Measurements from ENCODE around the gene SIRT7. TPM values are rescaled to one million over a fixed set of nuclear protein-coding genes. Genes with fewer than 3 reads are reported as not detected.

The SIRT7 gene
- total RNA-seq, 1 experiment from 2014 or later, result 19.6 TPM

DNA sequence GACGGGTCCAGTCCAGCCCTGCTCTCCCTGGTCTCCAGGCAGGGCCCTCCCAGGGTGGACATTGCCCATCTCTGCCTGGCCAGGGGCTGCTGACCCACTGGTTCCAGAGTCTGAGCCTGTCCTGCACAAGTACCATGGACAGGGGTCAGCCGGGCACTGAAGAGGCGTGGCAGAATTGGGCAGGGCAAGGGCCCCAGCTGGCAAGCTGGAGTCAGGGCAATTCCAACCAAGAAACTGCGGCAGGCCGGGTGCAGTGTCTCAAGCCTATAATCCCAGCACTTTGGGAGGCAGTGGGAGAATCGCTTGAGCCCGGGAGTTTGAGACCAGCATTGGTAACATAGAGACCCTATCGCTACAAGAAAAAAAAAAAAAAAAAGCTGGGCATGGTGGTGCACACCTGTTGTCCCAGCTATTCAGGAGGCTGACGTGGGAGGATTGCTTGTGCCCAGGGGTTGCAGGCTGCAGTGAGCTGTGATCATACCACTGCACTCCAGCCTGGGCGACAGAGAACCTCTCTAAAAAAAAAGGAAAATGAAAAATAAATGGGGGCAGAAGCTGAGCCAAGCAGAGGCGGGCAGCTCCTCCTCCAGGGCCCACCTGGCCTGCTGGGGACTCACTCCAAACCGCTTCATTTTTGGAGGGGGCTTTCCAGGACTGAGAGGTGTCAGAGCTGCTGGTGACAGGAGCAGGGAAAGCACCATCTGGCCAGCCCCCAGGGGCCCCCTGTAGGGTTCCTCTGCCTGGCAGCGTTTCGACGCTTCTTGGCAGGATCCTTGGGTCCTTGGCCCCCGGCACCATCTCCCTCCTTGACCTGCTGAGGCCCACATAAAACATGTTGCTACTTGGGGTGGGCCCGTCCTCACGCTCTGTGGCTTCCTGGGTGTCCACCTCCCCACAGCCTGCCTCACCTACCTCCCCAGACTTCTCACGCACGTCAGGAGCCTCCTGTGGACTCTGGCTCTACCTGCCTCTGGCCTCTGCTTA, 12.5 kb upstream of the SIRT7 start:
- Histone ChIP-seq H3K79me2 (ENCODE audit: low read length) (peaks cover 18% of the 10 kb centered on the region), H3K9me3 (ENCODE audit: low read length) (no peaks in the 10 kb centered on the region), H3K9me2 (replicated peaks; ENCODE audit: insufficient read depth, low read length) (no peaks in the 10 kb centered on the region), H2AFZ (ENCODE audit: low read length) (no peak overlapping the region), H3K4me1 (ENCODE audit: low read length) (peaks cover 18% of the 10 kb centered on the region), H3K27ac (ENCODE audit: low read length) (no peak overlapping the region), H4K20me1 (ENCODE audit: insufficient read depth, low read depth, low read length) (peaks cover 6% of the 10 kb centered on the region; the same call in 1 of the 2 replicates), H3K4me2 (ENCODE audit: low read depth, low read length, poor library complexity, severe bottlenecking) (no peak overlapping the region), H3K9ac (ENCODE audit: low read length) (no peak overlapping the region), H3K4me3 (ENCODE audit: low read length) (no peak overlapping the region), H3K36me3 (ENCODE audit: insufficient read depth, low read length) (no peaks in the 10 kb centered on the region), H3K27me3 (ENCODE audit: low read length) (no peaks in the 10 kb centered on the region)
- no peak for DNase-seq

DNA sequence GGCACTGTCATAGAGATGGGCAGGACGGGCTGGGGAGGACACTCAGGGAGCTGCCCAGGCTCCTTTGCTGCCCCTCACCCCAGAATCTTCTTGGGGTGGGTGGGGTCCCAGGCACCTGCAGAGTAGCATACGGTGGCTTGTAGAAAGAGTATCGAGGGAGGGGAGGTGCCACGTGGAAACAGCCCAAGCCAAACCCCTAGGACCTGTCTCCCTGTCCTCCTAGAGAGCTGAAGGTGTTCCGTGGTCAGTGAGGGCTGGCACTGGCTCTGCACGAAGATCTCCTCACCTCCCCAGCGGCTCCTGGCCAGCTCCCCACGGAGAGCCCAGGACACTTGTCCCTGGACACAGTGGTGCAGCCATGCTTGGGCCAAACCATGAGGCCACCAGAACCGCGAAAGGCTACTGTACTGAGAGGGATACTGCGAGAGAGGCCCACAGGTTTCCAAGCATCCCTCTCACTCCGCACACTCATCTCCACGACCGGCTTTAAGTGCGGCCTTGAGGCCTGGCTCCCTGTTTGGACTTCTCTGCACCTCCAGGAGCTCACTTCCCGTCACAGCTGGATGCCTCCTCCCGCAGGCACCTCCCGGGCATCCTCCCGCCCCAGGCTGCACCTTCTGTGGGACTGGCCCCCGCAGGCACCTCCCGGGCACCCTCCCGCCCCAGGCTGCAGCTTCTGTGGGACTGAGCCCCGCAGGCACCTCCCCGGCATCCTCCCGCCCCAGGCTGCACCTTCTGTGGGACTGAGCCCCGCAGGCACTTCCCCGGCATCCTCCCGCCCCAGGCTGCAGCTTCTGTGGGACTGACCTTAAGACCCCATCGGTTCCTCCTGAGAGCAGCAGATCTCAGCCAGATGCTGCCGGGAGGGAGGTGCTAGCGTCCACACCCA, 11.5 kb upstream of the SIRT7 start:
- H3K79me2 ChIP-seq (ENCODE audit: low read length), result peaks cover 27% of the 10 kb centered on the region
- H3K27ac ChIP-seq (ENCODE audit: low read length), result no peak overlapping the region
- no peaks in the 10 kb centered on the region for H3K36me3 ChIP-seq (ENCODE audit: insufficient read depth, low read length)
- no peak overlapping the region for H3K4me2 ChIP-seq (ENCODE audit: low read depth, low read length, poor library complexity, severe bottlenecking)
- peaks cover 12% of the 10 kb centered on the region; the same call in 1 of the 2 replicates for H4K20me1 ChIP-seq (ENCODE audit: insufficient read depth, low read depth, low read length)
- H3K9me2 ChIP-seq (replicated peaks; ENCODE audit: insufficient read depth, low read length), result no peaks in the 10 kb centered on the region
- no peaks in the 10 kb centered on the region for H3K27me3 ChIP-seq (ENCODE audit: low read length)
- H3K4me3 ChIP-seq (ENCODE audit: low read length), result no peak overlapping the region
- no peaks in the 10 kb centered on the region for H3K9me3 ChIP-seq (ENCODE audit: low read length)
- H3K9ac ChIP-seq (ENCODE audit: low read length), result no peak overlapping the region
- peaks cover 26% of the 10 kb centered on the region for H3K4me1 ChIP-seq (ENCODE audit: low read length)
- no peak for DNase-seq
- H2AFZ ChIP-seq (ENCODE audit: low read length), result no peak overlapping the region

DNA sequence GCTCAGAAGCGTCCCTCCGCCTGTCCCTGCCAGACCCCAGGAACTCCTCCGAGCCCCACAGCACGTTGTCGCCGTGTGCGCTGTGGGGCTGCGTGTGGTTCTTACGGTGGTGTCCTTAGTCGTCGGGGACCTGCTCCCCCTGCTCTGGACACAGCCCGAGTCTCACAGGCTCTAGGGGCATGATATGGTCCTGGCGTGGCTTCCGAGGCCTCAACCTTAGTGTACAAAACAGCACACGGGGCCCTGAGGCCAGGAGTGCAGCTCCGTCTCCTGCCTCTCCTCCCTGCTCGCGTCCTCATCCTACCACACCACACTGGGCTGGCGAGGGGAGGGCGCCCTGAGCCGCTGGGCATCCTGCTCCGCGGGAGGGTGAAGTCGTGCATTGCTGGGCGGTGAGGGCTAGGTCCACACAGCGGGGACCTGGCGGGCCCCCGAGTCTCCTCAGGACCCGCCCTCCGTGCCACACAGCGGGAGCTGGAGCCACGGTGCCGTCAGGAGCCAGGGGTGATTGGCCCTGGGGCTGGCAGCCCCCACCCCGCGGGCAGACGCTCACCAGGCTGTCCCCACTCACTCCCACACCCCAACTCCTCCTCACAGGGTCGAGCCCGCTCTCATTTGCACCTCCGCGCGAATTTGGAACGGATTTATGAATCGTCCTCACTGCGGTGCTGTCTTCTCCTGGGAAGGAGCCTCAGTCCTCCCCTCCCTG, 10.7 kb upstream of the SIRT7 start:
- H3K4me1 ChIP-seq (ENCODE audit: low read length), result peaks cover 31% of the 10 kb centered on the region
- no peaks in the 10 kb centered on the region for H3K27me3 ChIP-seq (ENCODE audit: low read length)

DNA sequence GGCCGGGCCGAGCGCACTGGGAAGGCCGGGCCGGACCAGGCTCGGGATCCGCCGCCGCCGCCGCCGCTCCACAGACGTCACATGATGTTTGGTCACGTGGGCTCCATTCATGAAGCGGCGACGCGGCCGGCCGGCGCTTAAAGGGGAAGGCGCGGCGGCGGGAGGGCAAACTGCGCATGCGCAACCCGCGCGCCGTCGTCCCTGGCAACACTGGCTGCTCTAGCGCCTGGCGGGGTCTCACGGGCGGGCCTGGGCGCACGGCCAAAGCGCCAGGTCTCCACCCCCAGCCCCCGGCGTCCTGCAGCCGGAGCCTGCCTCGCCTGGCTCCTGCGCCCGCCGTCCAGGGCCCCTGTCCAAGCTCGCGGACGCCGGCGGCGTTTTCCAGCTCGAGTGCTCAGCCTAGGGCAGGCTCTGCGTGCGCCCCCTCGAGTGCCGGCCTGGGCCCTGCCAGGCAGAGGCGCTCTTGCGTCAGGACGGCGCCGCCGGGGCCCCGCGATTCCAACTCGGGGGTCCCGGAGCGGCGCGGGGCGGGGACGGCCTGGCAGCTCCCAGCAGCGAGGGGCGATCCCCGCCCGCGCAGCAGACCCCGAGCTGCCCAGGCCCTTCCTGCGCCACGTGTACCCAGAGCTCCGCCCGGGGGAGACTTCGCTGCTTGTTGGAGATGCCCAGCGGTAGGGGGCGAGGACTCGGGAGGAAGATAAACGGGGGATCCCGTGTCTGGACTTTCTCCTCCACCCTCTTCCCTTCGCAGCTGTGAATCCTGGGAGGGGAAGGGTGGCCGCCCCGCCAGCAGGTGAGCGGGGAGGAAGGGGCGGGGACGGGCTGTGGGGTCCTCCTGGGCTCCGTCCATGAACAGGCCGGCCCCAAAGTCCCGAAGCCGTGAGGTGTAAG, 9.9 kb upstream of the SIRT7 start, which contains the start of gene MAFG:
MAFG (minus strand) TSS at position 83 of the 891 bp plus-strand sequence. CDS start 4,550 bp downstream, outside the sequence.
- Histone ChIP-seq H3K36me3 (ENCODE audit: insufficient read depth, low read length) (no peaks in the 10 kb centered on the region), H3K4me1 (ENCODE audit: low read length) (peaks cover 31% of the 10 kb centered on the region), H3K27ac (ENCODE audit: low read length) (peak within 1 kb of the TSS; percentile 69), H3K9me3 (ENCODE audit: low read length) (no peaks in the 10 kb centered on the region), H3K27me3 (ENCODE audit: low read length) (no peaks in the 10 kb centered on the region), H3K9ac (ENCODE audit: low read length) (peak within 1 kb of the TSS; percentile 96), H2AFZ (ENCODE audit: low read length) (peak within 1 kb of the TSS; percentile 72; the same call in 1 of the 2 replicates), H3K4me3 (ENCODE audit: low read length) (peak within 1 kb of the TSS; percentile 81), H3K4me2 (ENCODE audit: low read depth, low read length, poor library complexity, severe bottlenecking) (peak within 1 kb of the TSS; percentile 96), H3K9me2 (replicated peaks; ENCODE audit: insufficient read depth, low read length) (no peaks in the 10 kb centered on the region), H3K79me2 (ENCODE audit: low read length) (peaks cover 38% of the 10 kb centered on the region), H4K20me1 (ENCODE audit: insufficient read depth, low read depth, low read length) (peaks cover 17% of the 10 kb centered on the region; the same call in 1 of the 2 replicates)
- DNase-seq, result peak; percentile 97

More for the DNA sequence above, 10.7 kb upstream of the SIRT7 start:
- Histone ChIP-seq H3K4me3 (ENCODE audit: low read length) (peak overlapping the region; percentile 59; the same call in 1 of the 2 replicates), H3K79me2 (ENCODE audit: low read length) (peaks cover 35% of the 10 kb centered on the region), H4K20me1 (ENCODE audit: insufficient read depth, low read depth, low read length) (peaks cover 17% of the 10 kb centered on the region; the same call in 1 of the 2 replicates), H3K36me3 (ENCODE audit: insufficient read depth, low read length) (no peaks in the 10 kb centered on the region), H3K9me2 (replicated peaks; ENCODE audit: insufficient read depth, low read length) (no peaks in the 10 kb centered on the region), H3K27ac (ENCODE audit: low read length) (no peak overlapping the region), H3K9me3 (ENCODE audit: low read length) (no peaks in the 10 kb centered on the region), H3K9ac (ENCODE audit: low read length) (peak overlapping the region; percentile 60), H3K4me2 (ENCODE audit: low read depth, low read length, poor library complexity, severe bottlenecking) (peak overlapping the region; percentile 51), H2AFZ (ENCODE audit: low read length) (no peak overlapping the region; the same call in 1 of the 2 replicates)
- DNase-seq, result no peak

DNA sequence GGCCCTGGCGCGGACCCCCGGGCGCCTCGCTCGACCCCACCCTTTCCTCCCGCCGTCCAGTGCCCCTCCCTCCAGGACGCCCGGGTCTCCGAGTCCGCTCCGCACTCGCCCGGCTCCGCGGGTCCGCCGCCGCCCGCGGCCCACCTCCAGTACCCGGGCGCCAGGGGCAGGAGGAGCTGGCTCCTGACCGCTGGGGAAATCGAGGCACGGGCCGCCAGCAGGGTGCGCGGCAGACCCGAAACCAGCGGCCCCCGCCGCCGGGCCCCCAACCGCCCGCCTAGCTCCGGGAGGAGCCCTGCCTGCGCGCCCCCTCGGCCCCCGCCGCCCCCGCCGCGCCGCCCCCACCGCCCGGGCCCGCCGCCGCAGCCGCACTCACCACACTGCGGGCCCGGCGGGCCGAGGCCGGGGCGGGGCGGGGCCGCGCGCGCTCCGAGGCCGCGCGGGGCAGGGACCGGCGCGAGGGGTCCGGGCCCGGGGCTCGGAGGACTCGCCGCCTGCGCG, 9.2 kb upstream of the SIRT7 start:
- peak overlapping the region; percentile 69 for H3K27ac ChIP-seq (ENCODE audit: low read length)
- peaks cover 17% of the 10 kb centered on the region; the same call in 1 of the 2 replicates for H4K20me1 ChIP-seq (ENCODE audit: insufficient read depth, low read depth, low read length)
- H3K36me3 ChIP-seq (ENCODE audit: insufficient read depth, low read length), result no peaks in the 10 kb centered on the region
- peaks cover 40% of the 10 kb centered on the region for H3K79me2 ChIP-seq (ENCODE audit: low read length)
- H3K4me3 ChIP-seq (ENCODE audit: low read length), result peak overlapping the region; percentile 81
- H3K27me3 ChIP-seq (ENCODE audit: low read length), result no peaks in the 10 kb centered on the region
- H3K9me3 ChIP-seq (ENCODE audit: low read length), result no peaks in the 10 kb centered on the region
- H2AFZ ChIP-seq (ENCODE audit: low read length), result no peak overlapping the region
- peak overlapping the region; percentile 96 for H3K9ac ChIP-seq (ENCODE audit: low read length)
- no peak for DNase-seq
- no peaks in the 10 kb centered on the region for H3K9me2 ChIP-seq (replicated peaks; ENCODE audit: insufficient read depth, low read length)
- H3K4me2 ChIP-seq (ENCODE audit: low read depth, low read length, poor library complexity, severe bottlenecking), result peak overlapping the region; percentile 96
- peaks cover 31% of the 10 kb centered on the region for H3K4me1 ChIP-seq (ENCODE audit: low read length)

DNA sequence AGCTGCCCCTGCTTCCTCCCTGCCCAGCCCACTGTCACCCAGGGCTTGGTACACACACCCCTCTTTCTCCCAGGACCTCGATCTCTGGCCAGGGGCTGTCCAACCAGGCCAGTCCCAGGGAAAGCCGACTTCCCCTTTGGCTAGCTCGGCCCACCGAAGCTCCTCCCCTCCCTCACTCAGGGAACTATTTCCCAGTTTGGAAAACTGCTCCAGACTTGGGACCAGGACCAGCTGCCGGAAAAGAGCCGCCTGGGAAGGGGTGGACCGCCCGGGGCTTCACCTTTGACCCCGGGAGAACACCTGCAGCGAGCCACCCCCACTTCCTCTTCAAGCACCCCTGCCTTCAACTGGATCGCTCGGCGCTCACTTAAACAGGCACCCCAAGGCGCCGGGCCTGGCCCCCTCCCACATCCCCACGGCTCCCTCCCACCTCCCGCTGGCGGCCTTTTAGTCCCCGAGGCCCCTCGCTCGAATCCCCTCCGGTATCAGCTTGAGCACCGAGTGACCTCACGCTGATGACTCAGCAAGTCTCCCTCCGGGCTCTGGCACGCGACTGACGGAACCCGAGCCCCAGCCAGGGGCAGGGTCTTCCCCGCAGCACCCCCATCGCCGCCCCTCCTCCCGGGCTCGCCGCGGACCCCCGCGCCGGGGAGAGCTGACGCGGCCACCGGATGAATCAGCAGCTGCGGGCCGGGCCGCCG, 8.6 kb upstream of the SIRT7 start:
- Histone ChIP-seq H3K79me2 (ENCODE audit: low read length) (peaks cover 45% of the 10 kb centered on the region), H3K9me2 (replicated peaks; ENCODE audit: insufficient read depth, low read length) (no peaks in the 10 kb centered on the region), H4K20me1 (ENCODE audit: insufficient read depth, low read depth, low read length) (peaks cover 17% of the 10 kb centered on the region; the same call in 1 of the 2 replicates), H3K9me3 (ENCODE audit: low read length) (no peaks in the 10 kb centered on the region), H3K27ac (ENCODE audit: low read length) (peak overlapping the region; percentile 69), H3K27me3 (ENCODE audit: low read length) (no peaks in the 10 kb centered on the region), H3K4me1 (ENCODE audit: low read length) (peaks cover 31% of the 10 kb centered on the region), H2AFZ (ENCODE audit: low read length) (no peak overlapping the region), H3K4me2 (ENCODE audit: low read depth, low read length, poor library complexity, severe bottlenecking) (peak overlapping the region; percentile 96), H3K4me3 (ENCODE audit: low read length) (peak overlapping the region; percentile 81), H3K9ac (ENCODE audit: low read length) (peak overlapping the region; percentile 96), H3K36me3 (ENCODE audit: insufficient read depth, low read length) (no peaks in the 10 kb centered on the region)
- DNase-seq, result peak; percentile 82
